Endodermal cell (in vitro differentiated cells): ENCODE data around the gene CABP1. TPM values are rescaled to one million over a fixed set of nuclear protein-coding genes. Genes with fewer than 3 reads are reported as not detected.

Experiments used
- DNase-seq: peaks from one replicate; pipeline ENCODE4 v3.0.0-alpha.2; 2017
- H3K27ac ChIP-seq: 2 replicates; pipeline ENCODE4 v1.5.1; 2013; ENCODE audit warnings: mild to moderate bottlenecking, low read depth, low read length, moderate library complexity
- H3K27me3 ChIP-seq: 2 replicates; pipeline ENCODE4 v1.6.1; 2013; ENCODE audit warnings: mild to moderate bottlenecking, low read length, moderate library complexity; ENCODE audit not compliant: insufficient read depth, control insufficient read depth, poor library complexity, severe bottlenecking
- H3K36me3 ChIP-seq: 2 replicates; pipeline ENCODE4 v1.7.0; 2013; ENCODE audit warnings: mild to moderate bottlenecking, low read length, moderate library complexity; ENCODE audit not compliant: control insufficient read depth, insufficient read depth
- H3K4me1 ChIP-seq: one replicate; pipeline ENCODE4 v1.7.0; 2013; ENCODE audit warnings: low read length; ENCODE audit not compliant: control insufficient read depth, insufficient read depth
- H3K4me3 ChIP-seq: 2 replicates; pipeline ENCODE4 v1.5.1; 2013; ENCODE audit warnings: mild to moderate bottlenecking, low read length, moderate library complexity
- H3K9ac ChIP-seq: 2 replicates; pipeline ENCODE4 v1.6.1; 2013; ENCODE audit warnings: mild to moderate bottlenecking, low read length, moderate library complexity; ENCODE audit not compliant: poor library complexity, severe bottlenecking; ENCODE audit errors: extremely low read depth
- H3K9me3 ChIP-seq: 2 replicates; pipeline ENCODE4 v1.6.1; 2013; ENCODE audit warnings: mild to moderate bottlenecking, low read length, moderate library complexity; ENCODE audit not compliant: control insufficient read depth
- H3K27ac Mint-ChIP-seq: 2 replicates; pipeline ENCODE4 v1.8.0; 2020; ENCODE audit warnings: mixed read lengths
- H3K27me3 Mint-ChIP-seq: 2 replicates; pipeline ENCODE4 v1.8.0; 2021; ENCODE audit warnings: mild to moderate bottlenecking, mixed read lengths; ENCODE audit not compliant: insufficient read depth
- H3K36me3 Mint-ChIP-seq: 2 replicates; pipeline ENCODE4 v1.8.0; 2020; ENCODE audit warnings: low read depth, mixed read lengths
- H3K4me1 Mint-ChIP-seq: 2 replicates; pipeline ENCODE4 v1.8.0; 2020; ENCODE audit warnings: mixed read lengths
- H3K4me3 Mint-ChIP-seq: 2 replicates; pipeline ENCODE4 v1.8.0; 2020; ENCODE audit warnings: mild to moderate bottlenecking, moderate library complexity, mixed read lengths
- H3K9me3 Mint-ChIP-seq: 2 replicates; pipeline ENCODE4 v1.8.0; 2020; ENCODE audit warnings: mild to moderate bottlenecking, mixed read lengths
- CTCF ChIP-seq: fragments of 200-600 bp; sonication (generic); conservative IDR thresholded peaks from 2 replicates; pipeline ENCODE4 v1.5.0; 2021; ENCODE audit warnings: antibody characterized with exemption, mild to moderate bottlenecking
- WGBS, 2 experiments: methylation state at CpG; one replicate each; pipeline versions ENCODE4 v1.1.5 to v1.1.7; 2013; ENCODE audit warnings: missing lambda C conversion rate in 2 of 2, mixed read lengths in 1 of 2; ENCODE audit not compliant: insufficient coverage in 1 of 2, insufficient read length in 1 of 2; 5-methylcytosine and 5-hydroxymethylcytosine counted together
- total RNA-seq, 2 donors: library from RNA; stranded (reverse); fragmentation: NEBNext Ultra II Directional in 1 of 2; extraction: Animal tissue kit (Norgen Biotek cat#: 25700) in 1 of 2; gene quantifications; 2 replicates in 1 of 2; 3 replicates in 1 of 2; pipeline ENCODE4 v1.2.1, GENCODE V29; 2021

Gene CABP1
- total RNA-seq, 2 donors from 2014 or later: 0.29 to 0.86 TPM

GRCh38 chr12:120592121-120593049 is 48.0 kb upstream of the CABP1 start:
- WGBS, 2 experiments: 90 to 92% methylated on average over 4 to 8 of the region's 8 CpGs
- no peaks in the 10 kb centered on the region for H3K4me1 ChIP-seq
- H3K9me3 Mint-ChIP-seq: no peaks in the 10 kb centered on the region

DNA sequence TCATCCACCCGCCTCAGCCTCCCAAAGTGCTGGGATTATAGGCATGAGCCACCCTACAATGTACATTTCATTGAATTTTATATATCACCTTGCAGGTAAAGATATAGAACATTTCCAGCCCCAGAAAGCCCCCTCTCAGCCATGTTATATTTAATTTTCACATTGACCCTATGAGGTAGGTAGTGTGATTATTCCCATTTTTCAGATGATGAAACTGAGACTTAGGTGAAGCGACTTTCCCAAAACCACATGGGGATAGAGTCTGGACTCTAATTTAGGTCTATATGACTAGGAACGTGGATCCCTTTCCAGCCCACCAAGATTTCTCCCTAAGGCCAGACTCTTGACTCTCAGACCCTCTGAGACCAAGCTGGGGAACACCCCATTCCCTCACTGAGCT is 43.5 kb upstream of the CABP1 start:
- WGBS, 2 experiments: 96 to 100% methylated on average over 3 of the region's 3 CpGs
- Mint-ChIP-seq H3K4me3 (no peak overlapping the region), H3K27me3 (peaks cover 5% of the 10 kb centered on the region), H3K36me3 (no peaks in the 10 kb centered on the region), H3K9me3 (no peaks in the 10 kb centered on the region), H3K4me1 (peaks cover 18% of the 10 kb centered on the region), H3K27ac (no peak overlapping the region)
- Histone ChIP-seq H3K27ac (no peak overlapping the region), H3K4me1 (no peaks in the 10 kb centered on the region), H3K27me3 (no peaks in the 10 kb centered on the region), H3K9me3 (no peaks in the 10 kb centered on the region), H3K4me3 (no peak overlapping the region), H3K9ac (no peak overlapping the region), H3K36me3 (no peaks in the 10 kb centered on the region)
- TF ChIP-seq CTCF: no peak
- DNase-seq: no peak

More at GRCh38 chr12:120592121-120593049, 48.0 kb upstream of the CABP1 start:
- Mint-ChIP-seq H3K27me3 (peaks cover 2% of the 10 kb centered on the region), H3K4me1 (peaks cover 2% of the 10 kb centered on the region), H3K27ac (no peak overlapping the region), H3K4me3 (no peak overlapping the region), H3K36me3 (no peaks in the 10 kb centered on the region)
- Histone ChIP-seq H3K9me3 (no peaks in the 10 kb centered on the region), H3K27me3 (no peaks in the 10 kb centered on the region), H3K4me3 (no peak overlapping the region), H3K9ac (no peak overlapping the region), H3K27ac (no peak overlapping the region), H3K36me3 (no peaks in the 10 kb centered on the region)
- no peak for DNase-seq
- no peak for TF ChIP-seq CTCF

DNA sequence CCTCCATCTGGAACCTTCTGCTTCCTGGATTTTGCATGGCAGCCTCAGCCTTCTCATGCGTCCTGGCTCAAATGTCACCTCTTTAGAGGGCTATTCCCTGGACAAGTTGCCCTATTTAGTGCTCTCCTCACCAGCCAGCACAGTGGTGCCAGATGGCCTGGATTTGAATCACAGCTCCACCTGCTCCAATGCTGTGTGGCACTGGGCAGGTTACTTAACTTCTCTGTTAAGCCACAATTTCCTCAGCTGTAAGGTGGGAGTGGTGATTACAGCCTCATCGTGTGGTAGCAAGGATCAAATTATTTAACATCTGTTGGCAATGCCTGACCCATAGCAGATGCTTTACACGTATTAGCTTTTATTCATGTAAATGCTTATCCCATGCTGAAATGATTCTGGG is 42.6 kb upstream of the CABP1 start:
- no peaks in the 10 kb centered on the region for H3K9me3 ChIP-seq
- Mint-ChIP-seq H3K27ac (no peak overlapping the region), H3K36me3 (no peaks in the 10 kb centered on the region), H3K27me3 (peaks cover 5% of the 10 kb centered on the region), H3K9me3 (no peaks in the 10 kb centered on the region), H3K4me3 (no peak overlapping the region), H3K4me1 (peaks cover 18% of the 10 kb centered on the region)
- WGBS, 2 experiments: 90 to 96% methylated on average over 3 of the region's 3 CpGs
- no peak overlapping the region for H3K9ac ChIP-seq
- no peak for TF ChIP-seq CTCF
- H3K36me3 ChIP-seq: no peaks in the 10 kb centered on the region
- no peak overlapping the region for H3K4me3 ChIP-seq
- no peak for DNase-seq
- no peak overlapping the region for H3K27ac ChIP-seq
- no peaks in the 10 kb centered on the region for H3K4me1 ChIP-seq
- no peaks in the 10 kb centered on the region for H3K27me3 ChIP-seq
